Stimulated activated effector memory CD8-positive, alpha-beta T cell treated with anti-CD3 and anti-CD28 coated beads, Interleukin-12 subunit alpha, Interleukin-12 subunit beta, amount 100 ng/mL, for 72 hours (primary cell): Measurements from ENCODE around the gene ZYX.

ENCODE experiments used
- ATAC-seq: fragments of 150-1000 bp; cut with Tn5 transposase; 2 replicates; pipeline ENCODE4 v1.10.0; 2021
- DNase-seq, 2 donors: peaks; one replicate each; pipeline ENCODE4 v3.0.0; 2021 to 2022; ENCODE audit warnings: low spot score in 2 of 2
- H3K27ac Mint-ChIP-seq: one replicate; pipeline ENCODE4 v1.8.0; 2022; ENCODE audit warnings: mild to moderate bottlenecking, mixed read lengths
- H3K36me3 Mint-ChIP-seq: one replicate; pipeline ENCODE4 v1.8.0; 2022; ENCODE audit warnings: mild to moderate bottlenecking, mixed read lengths
- H3K4me1 Mint-ChIP-seq: one replicate; pipeline ENCODE4 v1.8.0; 2022; ENCODE audit warnings: mixed read lengths
- H3K4me3 Mint-ChIP-seq: one replicate; pipeline ENCODE4 v1.8.0; 2022; ENCODE audit warnings: mild to moderate bottlenecking, mixed read lengths
- H3K9me3 Mint-ChIP-seq: one replicate; pipeline ENCODE4 v1.8.0; 2022; ENCODE audit warnings: mixed read lengths

ZYX gene

GRCh38 chr7:143358626-143359025, 22.5 kb upstream of the ZYX start:
- no peak overlapping the region for H3K4me3 Mint-ChIP-seq
- H3K9me3 Mint-ChIP-seq, result no peaks in the 10 kb centered on the region
- no peaks in the 10 kb centered on the region for H3K36me3 Mint-ChIP-seq
- no peak for DNase-seq
- H3K4me1 Mint-ChIP-seq, result peaks cover 23% of the 10 kb centered on the region
- H3K27ac Mint-ChIP-seq, result no peak overlapping the region
- no peak for ATAC-seq

GRCh38 chr7:143359771-143360353, 21.3 kb upstream of the ZYX start:
- no peak for ATAC-seq
- DNase-seq, result no peak
- Mint-ChIP-seq H3K4me1 (peaks cover 18% of the 10 kb centered on the region), H3K9me3 (no peaks in the 10 kb centered on the region), H3K4me3 (peak overlapping the region; percentile 80), H3K36me3 (no peaks in the 10 kb centered on the region), H3K27ac (no peak overlapping the region)

GRCh38 chr7:143360788-143361551, 20.2 kb upstream of the ZYX start:
- Mint-ChIP-seq H3K27ac (peak overlapping the region; percentile 0), H3K36me3 (no peaks in the 10 kb centered on the region), H3K4me3 (peak overlapping the region; percentile 80), H3K9me3 (no peaks in the 10 kb centered on the region), H3K4me1 (peaks cover 18% of the 10 kb centered on the region)
- DNase-seq, result no peak
- no peak for ATAC-seq

GRCh38 chr7:143361552-143362130, 19.5 kb upstream of the ZYX start:
- peak overlapping the region; percentile 29 for H3K27ac Mint-ChIP-seq
- peak; percentile 8 for ATAC-seq
- no peak for DNase-seq

GRCh38 chr7:143362131-143363015, 18.8 kb upstream of the ZYX start, which contains the start of gene FAM131B:
Gene FAM131B (minus strand): TSS chr7:143362713. CDS start chr7:143362603, 110 bp downstream.
- peaks cover 18% of the 10 kb centered on the region for H3K4me1 Mint-ChIP-seq
- H3K4me3 Mint-ChIP-seq, result peak within 1 kb of the TSS; percentile 80
- H3K9me3 Mint-ChIP-seq, result no peaks in the 10 kb centered on the region
- ATAC-seq (peak; percentile 70), DNase-seq (peak in 1 of 2 donors; percentile 67)
- H3K27ac Mint-ChIP-seq, result peak within 1 kb of the TSS; percentile 29
- no peaks in the 10 kb centered on the region for H3K36me3 Mint-ChIP-seq

More at GRCh38 chr7:143361552-143362130, 19.5 kb upstream of the ZYX start:
- peak overlapping the region; percentile 80 for H3K4me3 Mint-ChIP-seq
- H3K4me1 Mint-ChIP-seq, result peaks cover 18% of the 10 kb centered on the region
- no peaks in the 10 kb centered on the region for H3K9me3 Mint-ChIP-seq
- H3K36me3 Mint-ChIP-seq, result no peaks in the 10 kb centered on the region

GRCh38 chr7:143363016-143363937, 17.9 kb upstream of the ZYX start:
- DNase-seq (peak in 1 of 2 donors; percentile 41), ATAC-seq (no peak)
- H3K4me1 Mint-ChIP-seq, result peaks cover 18% of the 10 kb centered on the region
- H3K4me3 Mint-ChIP-seq, result peak overlapping the region; percentile 80
- no peaks in the 10 kb centered on the region for H3K36me3 Mint-ChIP-seq
- H3K27ac Mint-ChIP-seq, result no peak overlapping the region
- no peaks in the 10 kb centered on the region for H3K9me3 Mint-ChIP-seq

GRCh38 chr7:143367972-143368371, 13.2 kb upstream of the ZYX start:
- no peak for ATAC-seq
- no peaks in the 10 kb centered on the region for H3K36me3 Mint-ChIP-seq
- no peaks in the 10 kb centered on the region for H3K9me3 Mint-ChIP-seq
- no peak for DNase-seq
- H3K27ac Mint-ChIP-seq, result no peak overlapping the region
- peaks cover 28% of the 10 kb centered on the region for H3K4me1 Mint-ChIP-seq
- no peak overlapping the region for H3K4me3 Mint-ChIP-seq

- Mint-ChIP-seq H3K9me3 (no peaks in the 10 kb centered on the region), H3K4me1 (peaks cover 29% of the 10 kb centered on the region), H3K36me3 (no peaks in the 10 kb centered on the region), H3K4me3 (no peak overlapping the region), H3K27ac (no peak overlapping the region)
- ATAC-seq (no peak), DNase-seq (no peak)
These were observed 12.8 kb upstream of the ZYX start for GRCh38 chr7:143368387-143368786.

- ATAC-seq, result no peak
- Mint-ChIP-seq H3K27ac (no peak overlapping the region), H3K36me3 (no peaks in the 10 kb centered on the region), H3K4me1 (peaks cover 40% of the 10 kb centered on the region), H3K4me3 (no peak overlapping the region), H3K9me3 (no peaks in the 10 kb centered on the region)
- no peak for DNase-seq
These were observed 11.2 kb upstream of the ZYX start for GRCh38 chr7:143369678-143370651.

GRCh38 chr7:143372070-143372469, 9.1 kb upstream of the ZYX start:
- H3K4me3 Mint-ChIP-seq, result peak overlapping the region; percentile 18
- peak overlapping the region; percentile 80 for H3K27ac Mint-ChIP-seq
- H3K36me3 Mint-ChIP-seq, result no peaks in the 10 kb centered on the region
- DNase-seq (peak in 1 of 2 donors; percentile 70), ATAC-seq (peak; percentile 79)
- H3K4me1 Mint-ChIP-seq, result peaks cover 61% of the 10 kb centered on the region
- H3K9me3 Mint-ChIP-seq, result no peaks in the 10 kb centered on the region

GRCh38 chr7:143373255-143373794, 7.8 kb upstream of the ZYX start:
- H3K27ac Mint-ChIP-seq, result peak overlapping the region; percentile 91
- no peaks in the 10 kb centered on the region for H3K36me3 Mint-ChIP-seq
- ATAC-seq (no peak), DNase-seq (no peak)
- no peak overlapping the region for H3K4me3 Mint-ChIP-seq
- peaks cover 68% of the 10 kb centered on the region for H3K4me1 Mint-ChIP-seq
- H3K9me3 Mint-ChIP-seq, result no peaks in the 10 kb centered on the region

GRCh38 chr7:143374561-143374960, 6.6 kb upstream of the ZYX start:
- ATAC-seq, result no peak
- Mint-ChIP-seq H3K4me1 (peaks cover 80% of the 10 kb centered on the region), H3K36me3 (peaks cover under 1% of the 10 kb centered on the region), H3K9me3 (no peaks in the 10 kb centered on the region), H3K27ac (peak overlapping the region; percentile 91), H3K4me3 (no peak overlapping the region)
- DNase-seq, result no peak
